Measurements from ENCODE around the gene ARPC1B.
"Not testable (repeated sequence)": the region's sequence is repeated elsewhere in the genome, so short reads cannot be mapped to it uniquely, and the experiment has no call there.

The ARPC1B gene

DNA sequence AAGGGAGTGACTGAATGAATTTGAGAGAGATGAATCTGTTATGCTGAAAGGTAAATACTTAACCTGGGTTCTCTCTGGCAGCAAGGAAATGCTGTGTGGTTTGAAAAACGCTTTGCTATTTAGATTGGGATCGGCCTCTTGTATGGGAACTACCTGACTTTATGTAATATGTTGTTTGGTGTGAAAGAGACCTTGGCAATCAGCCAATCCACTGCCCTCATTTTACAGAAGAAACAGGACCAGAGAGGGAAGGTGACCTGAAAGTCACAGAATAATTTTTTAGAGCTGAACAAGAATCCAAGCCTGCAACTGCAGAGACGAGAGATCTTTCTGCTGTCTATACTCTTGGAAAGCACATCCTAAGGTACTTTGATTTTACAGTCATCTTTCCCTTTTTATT lies 35.3 kb downstream of the ARPC1B start:
- DNase-seq (ENCODE audit: low read depth) = no peak

DNA sequence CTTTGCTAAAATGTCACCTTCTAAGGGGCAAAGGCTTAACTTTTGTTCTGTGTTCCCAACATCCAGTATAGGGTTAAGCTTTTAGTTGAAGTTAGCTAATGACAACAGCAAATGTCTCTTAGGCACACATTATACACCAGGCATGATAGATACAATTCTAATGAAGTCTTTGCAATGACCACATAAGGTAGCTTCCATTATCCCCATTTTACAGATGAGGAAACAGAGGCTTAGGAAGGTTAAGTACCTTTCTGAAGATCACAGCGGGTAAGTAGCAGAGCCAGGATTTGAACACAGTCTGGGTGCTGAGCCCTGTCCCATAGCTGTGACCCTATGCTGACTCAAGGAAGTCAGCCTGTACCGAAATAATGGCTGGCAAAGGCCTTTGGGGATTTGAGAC lies 36.1 kb downstream of the ARPC1B start:
- DNase-seq (ENCODE audit: low read depth) = no peak

DNA sequence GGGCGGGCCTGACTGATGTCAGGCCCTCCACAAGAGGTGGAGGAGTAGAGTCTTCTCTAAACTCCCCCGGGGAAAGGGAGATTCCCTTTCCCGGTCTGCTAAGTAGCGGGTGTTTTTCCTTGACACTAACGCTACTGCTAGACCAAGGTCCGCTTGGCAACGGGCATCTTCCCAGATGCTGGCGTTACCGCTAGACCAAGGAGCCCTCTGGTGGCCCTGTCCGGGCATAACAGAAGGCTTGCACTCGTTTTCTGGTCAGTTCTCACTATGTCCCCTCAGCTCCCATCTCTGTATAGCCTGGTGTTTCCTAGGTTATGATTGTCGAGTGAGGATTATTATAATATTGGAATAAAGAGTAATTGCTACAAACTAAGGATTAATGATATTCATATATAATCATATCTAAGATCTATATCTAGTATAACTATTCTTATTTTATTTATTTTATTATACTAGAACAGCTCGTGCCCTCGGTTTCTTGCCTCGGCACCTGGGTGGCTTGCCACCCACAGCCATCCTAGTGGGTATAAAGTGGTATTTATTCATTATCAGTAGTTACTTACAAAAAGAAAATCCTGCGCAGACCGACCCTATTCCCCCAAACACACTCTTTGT lies 41.1 kb downstream of the ARPC1B start:
- DNase-seq (ENCODE audit: low read depth) = not testable (repeated sequence)

DNA sequence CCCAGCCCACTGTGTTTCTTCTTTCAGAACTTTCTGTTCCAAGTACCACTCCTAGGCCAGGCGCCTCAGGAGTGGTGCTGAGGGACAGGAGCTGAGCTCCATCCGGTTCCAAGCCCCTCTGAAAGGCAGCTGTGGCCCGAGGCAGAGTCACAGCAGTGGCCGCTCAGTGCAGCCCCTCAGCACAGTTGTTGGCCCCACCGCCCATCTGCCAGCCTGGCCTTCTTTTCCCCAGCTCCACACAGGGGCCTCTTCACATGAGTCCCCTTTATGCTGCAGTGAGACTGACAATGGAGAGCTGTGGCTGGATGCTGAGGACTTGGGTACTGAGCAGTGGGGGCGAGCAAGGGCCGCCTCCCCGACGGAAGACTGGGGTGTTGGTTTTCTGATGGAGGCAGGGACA lies 43.7 kb downstream of the ARPC1B start:
- DNase-seq (ENCODE audit: low read depth) = no peak

DNA sequence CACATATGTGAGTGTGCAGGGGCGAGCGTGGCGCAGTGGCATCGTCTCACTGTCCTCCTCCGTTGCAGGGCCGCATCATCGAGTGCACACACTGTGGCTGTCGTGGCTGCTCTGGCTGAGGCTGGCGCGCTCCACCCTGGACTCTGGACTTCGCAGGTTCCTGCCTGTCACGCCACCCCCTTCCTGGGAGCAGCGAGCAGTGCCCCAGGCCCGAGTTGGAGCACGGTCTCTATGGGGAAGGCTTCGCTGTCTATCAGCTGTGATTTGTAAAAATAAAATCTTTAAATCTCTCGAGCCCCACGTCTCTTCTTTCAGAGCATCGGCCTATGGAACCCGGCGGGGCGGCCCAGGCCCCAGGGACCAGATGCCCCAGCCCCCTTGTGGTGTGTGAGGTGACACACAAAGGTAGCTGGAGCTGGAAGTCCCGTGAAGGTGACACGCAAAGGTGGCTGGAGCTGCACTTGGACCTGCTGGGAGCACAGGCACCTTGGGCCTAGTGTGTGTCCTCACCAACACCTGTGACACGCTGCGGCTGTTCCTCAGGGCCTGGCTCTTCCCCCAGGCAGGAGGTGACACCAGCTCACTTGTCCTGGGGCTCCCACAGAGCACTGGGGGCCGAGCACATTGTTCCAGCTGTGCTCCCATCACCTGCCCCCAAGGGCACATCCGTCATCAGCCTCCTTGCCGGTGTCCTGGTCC lies 44.9 kb downstream of the ARPC1B start:
- DNase-seq (ENCODE audit: low read depth) = no peak

DNA sequence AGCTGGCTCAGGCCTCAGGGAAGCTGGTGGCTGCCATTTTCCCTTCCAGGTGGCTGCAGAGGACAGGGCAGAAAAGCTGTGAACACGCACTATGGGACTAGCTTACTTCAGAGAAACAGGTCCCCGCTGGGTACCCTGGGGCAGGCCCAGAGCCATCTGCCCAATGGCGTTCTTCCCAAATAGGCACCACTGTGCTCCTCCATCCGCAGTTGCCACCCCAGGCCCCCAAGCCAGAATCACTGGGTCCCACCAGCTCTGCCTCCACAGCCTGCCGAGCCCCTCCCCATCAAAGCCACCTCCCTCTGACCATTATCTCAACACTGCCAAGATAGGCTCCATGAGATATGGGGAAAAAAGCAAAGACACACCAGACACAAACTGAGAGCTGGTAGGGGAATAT lies 45.7 kb downstream of the ARPC1B start:
- DNase-seq (ENCODE audit: low read depth) = no peak

DNA sequence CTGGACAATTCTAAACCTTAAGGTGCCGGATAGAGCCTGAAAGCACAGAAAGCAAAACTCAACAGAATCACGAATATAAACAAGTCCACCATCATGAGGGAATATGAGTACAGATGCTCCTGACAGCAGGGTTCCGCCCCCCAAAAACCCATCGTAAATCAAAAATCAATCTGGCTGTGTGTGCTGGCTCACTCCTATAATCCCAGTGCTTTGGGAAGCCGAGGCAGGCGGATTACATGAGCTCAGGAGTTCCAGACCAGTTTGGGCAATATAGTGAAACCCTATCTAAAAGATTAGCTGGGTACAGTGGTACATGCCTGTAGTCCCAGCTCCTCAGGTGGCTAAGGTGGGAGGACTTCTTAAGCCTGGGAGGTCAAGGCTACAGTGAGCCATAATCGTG lies 46.5 kb downstream of the ARPC1B start:
- DNase-seq (ENCODE audit: low read depth) = no peak

DNA sequence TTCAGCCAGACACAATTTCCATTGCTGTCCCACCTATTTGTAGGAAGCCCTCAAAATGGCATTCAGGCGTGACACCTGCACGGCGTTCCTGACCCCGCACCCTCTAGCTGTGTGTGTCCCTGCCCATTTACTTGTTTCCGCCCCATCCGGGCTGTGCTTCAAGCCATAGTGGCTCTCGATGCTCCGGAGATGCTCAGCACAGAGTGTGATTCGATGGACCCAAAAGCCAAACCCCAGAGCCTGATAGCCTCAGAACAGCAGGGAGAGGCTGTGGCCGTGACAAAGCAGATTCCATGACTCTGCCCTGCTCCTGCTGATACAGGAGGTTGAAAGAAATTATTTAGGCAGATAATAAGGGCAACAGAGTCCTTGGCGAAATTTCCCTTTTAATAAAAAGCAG lies 47.7 kb downstream of the ARPC1B start:
- DNase-seq (ENCODE audit: low read depth) = no peak

DNA sequence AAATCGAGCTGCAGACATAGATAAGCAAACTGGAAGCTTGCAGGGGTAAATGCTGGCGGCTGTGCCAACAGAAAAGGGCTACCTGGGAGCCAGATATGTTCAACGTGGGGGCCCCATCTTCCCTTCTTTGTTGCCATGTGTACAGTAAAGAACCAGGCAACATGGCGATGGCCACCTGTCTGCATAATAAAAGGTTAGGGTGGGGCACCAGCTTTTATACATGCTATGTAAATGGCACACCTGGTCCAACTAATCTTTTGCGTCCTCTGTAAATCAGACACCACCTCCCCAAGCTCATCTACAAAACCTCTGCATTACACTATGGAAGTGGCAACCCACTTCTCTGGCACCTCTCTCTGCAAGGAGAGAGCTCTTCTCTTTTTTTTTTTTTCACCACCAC lies 48.1 kb downstream of the ARPC1B start:
- DNase-seq (ENCODE audit: low read depth) = no peak

DNA sequence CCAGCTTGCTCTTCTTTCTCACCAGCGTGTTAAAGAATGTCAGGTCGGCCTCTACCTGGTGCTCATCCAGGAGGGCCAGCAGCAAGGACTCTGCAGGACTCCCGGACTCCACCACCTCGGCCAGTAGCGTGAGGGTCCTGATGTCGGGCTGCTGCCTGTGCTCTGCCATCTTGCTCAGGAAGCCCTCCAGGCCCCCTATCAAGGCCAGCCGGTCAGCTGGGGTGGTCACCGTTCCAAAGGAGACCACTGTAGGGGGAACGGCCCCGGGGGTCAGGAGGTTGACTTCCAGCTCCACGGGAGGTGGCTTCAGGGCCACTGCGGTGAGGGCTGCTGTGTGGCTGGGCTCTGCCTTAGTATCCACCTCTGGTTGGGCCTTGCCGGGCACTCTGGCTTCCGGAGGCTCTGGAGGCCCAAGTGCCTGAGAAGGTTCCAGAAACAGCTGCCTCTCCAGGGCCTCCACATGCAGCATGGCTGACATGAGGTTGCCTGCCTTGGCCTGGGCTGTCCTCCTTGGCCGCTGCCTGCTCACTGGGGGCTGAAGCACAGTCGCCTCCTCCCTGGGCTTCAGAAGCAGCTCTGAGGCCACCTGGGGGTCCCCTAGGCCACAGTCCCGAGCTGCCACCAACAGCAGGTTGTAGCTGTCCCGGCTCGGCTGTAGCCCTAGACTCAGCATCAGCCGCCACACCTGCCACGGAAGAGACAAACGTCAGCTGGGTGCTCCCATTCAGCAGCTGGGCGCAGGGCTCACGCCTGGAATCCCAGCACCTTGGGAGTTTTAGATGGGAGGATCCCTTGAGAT lies 50.6 kb downstream of the ARPC1B start:
- DNase-seq (ENCODE audit: low read depth) = no peak

DNA sequence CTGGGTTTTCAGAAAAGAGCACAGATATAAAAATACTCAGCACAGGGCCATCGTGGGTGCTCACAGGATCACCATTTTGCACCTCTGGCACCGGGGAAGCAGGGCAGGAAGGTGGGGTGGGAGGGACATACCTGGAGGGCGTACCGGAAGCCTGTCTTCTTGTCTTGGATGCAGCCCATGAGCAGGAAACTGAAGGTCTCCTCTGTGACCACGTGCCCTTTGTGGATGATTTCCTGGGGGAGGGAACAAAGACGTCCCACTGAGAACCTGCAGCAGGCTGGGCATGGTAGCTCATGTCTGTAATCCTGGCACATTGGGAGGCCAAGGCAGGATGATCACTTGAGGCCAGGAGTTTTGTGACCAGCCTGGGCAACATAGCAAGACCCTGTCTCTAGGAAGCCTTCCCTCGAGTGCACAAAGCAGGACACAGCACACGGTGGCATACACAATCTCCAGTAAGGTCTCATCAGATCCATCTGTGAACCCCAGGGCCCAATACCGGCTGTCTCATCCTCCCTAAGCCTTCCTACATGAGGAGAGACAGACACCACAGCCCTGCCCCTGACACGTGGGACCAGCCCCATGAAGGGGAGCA lies 54.5 kb downstream of the ARPC1B start:
- DNase-seq (ENCODE audit: low read depth) = no peak

DNA sequence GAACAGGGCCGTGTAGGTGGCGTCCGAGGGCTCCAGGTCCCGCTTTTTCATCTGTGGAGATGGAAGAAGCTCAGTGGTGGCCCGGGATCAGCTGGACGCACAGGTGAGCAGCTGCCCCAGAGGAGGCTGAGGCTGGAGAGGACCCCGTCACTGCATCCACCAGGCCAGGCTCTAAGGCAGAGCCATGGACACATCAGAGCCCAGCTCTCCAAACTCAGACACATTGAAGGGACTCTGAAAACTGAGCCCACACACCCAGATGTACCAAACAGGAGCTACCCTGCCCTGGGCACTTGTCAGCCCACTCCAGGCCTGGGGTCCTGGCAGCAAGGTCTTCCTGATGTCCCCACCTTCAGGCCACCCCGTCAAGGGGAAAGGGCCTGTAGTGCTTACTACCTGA lies 55.2 kb downstream of the ARPC1B start:
- no peak for DNase-seq (ENCODE audit: low read depth)

DNA sequence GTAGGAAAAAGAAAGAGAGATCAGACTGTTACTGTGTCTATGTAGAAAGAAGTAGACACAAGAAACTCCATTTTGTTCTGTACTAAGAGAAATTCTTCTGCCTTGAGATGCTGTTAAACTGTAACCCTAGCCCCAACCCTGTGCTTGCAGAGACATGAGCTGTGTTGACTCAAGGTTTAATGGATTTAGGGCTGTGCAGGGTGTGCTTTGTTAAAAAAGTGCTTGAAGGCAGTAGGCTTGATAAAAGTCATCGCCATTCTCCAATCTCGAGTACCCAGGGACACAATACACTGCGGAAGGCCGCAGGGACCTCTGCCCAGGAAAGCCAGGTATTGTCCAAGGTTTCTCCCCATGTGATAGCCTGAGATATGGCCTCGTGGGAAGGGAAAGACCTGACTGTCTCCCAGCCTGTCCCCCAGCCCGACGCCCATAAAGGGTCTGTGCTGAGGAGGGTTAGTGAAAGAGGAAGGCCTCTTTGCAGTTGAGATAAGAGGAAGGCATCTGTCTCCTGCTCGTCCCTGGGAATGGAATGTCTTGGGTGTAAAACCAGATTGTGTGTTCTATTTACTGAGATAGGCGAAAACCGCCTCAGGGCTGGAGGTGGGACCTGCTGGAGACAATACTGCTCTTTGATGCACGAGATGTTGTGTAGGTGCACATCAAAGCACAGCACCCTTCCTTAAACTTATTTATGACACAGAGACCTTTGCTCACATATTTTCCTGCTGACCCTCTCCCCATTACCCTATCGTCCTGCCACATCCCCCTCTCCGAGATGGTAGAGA lies 57.4 kb downstream of the ARPC1B start:
- not testable (repeated sequence) for DNase-seq (ENCODE audit: low read depth)

DNA sequence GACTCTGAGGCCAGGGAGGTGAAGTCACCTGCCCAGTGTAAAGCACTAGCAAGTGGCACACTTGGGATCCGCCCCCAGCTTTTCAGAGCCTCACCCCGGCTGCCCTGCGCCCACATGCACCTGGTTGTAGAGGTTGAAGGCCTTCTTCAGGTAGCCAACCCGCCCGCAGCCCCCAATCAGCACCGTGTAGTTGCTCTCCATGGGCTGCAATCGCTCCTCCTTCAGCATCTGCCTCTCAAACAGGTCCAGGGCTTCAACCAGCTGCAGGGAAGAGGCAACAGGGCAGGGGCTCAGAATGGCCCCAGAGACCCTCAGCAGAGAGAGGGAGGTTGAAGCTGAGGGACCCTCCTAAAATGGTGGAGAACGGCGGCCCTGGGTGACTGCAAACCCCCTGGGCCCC lies 58.6 kb downstream of the ARPC1B start:
- no peak for DNase-seq (ENCODE audit: low read depth)

DNA sequence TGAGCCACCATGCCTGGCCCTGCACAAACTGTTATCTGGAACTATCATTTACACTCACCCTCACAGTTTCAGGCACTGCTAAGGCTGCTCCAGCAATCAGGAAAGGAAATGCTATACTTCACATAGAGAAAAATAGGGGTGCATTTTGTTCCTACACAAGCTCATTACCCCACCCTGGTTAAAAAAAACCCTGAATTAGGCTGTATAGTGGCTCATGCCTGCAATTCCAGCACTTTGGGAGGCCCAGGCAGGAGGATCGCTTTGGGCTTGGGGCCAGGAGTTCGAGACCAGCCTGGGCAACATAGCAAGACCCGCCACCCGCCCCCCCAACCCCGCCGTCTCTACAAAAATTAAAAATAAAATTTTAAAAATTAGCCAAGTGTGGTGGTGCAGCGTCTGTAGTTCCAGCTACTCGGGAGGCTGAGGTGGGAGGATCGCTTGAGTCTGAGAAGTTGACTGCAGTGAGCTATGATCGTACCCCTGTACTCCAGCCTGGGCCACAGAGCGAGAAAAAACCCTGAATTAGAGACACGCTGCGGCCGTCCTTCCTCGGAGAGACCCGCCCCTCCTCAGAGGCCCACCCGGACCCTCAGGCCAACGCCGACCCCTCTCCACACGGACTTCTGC lies 63.5 kb downstream of the ARPC1B start:
- DNase-seq (ENCODE audit: low read depth) = no peak

DNA sequence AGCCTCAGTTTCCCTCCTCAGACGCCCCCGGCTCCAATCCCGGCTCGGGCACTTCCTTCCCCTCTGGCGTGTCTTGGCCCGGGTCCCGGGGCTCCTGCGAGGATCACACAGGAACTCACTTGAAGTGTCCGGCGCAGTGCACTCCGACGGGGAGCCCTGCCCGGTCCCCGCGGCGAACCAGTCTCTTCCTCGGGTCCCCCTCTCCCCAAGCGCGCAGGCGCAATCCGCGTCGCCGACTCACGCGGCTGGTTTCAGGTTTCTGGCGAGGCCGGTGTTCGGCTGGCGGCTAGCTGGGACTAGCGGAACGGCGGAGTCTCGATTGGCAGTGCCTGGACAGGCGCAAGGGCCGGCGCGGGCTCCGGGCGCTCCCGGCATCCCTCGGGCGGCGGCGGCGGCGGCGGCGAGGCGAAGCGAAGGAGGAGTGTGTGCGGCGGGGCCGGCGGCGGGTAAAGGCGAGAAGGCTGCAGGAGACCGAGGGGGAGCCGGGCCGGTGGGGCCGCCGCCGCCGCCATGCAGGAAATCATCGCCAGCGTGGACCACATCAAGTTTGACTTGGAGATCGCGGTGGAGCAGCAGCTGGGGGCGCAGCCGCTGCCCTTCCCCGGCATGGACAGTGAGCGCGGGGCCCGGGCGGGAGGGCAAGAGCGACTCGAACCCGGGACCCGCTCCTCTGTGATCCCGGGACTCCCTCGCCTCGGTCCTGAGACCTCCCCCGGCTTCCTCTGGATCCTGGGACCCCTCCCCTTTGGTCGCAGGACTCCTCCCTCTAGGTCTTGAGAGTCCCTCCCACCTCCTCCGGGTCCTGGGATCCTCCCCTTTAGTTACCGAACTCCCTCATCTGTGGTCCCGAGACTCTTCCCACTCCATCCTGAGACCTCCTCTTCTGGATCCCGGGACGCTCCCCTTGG lies 64.3 kb downstream of the ARPC1B start, which contains the start of the genes CPSF4 and PTCD1:
Gene CPSF4, plus strand, starts transcription at position 371 of the 908 bp plus-strand sequence. Its CDS starts 140 bp downstream, at position 511.
Gene PTCD1, minus strand, starts transcription at position 226 of the 908 bp plus-strand sequence. CDS start 3,556 bp downstream, outside the sequence.
- peak; percentile 73 for DNase-seq (ENCODE audit: low read depth)

DNA sequence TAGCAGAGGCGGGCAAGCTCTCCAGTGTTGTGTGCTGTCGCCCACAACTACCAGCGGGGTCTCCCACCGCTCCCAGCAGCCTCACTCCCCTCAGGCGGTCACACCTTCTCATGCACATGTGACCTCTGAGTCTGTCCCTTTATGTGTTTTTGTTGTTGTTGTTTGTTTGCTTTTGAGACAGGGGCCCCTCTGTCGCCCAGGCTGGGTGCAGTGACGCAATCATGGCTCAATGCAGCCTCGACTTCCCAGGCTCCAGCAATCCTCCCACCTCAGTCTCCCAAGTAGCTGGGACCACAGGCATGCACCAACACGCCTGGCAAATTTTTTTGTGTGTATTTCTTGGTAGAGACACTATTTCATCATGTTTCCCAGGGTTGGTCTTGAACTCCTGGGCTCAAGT lies 65.7 kb downstream of the ARPC1B start:
- DNase-seq (ENCODE audit: low read depth) = no peak

Measured in T follicular helper cell (primary cell).